ENCODE data around the gene NYAP2. TPM values are rescaled to one million over a fixed set of nuclear protein-coding genes. Genes with fewer than 3 reads are reported as not detected.

NYAP2 gene
- polyA plus RNA-seq, 3 donors, result not detected

GRCh38 chr2:225636558-225636957 is 237.0 kb downstream of the NYAP2 start:
- intact Hi-C loops (cut with micrococcal nuclease), result no loop called here
- TF ChIP-seq, protein P1, sequence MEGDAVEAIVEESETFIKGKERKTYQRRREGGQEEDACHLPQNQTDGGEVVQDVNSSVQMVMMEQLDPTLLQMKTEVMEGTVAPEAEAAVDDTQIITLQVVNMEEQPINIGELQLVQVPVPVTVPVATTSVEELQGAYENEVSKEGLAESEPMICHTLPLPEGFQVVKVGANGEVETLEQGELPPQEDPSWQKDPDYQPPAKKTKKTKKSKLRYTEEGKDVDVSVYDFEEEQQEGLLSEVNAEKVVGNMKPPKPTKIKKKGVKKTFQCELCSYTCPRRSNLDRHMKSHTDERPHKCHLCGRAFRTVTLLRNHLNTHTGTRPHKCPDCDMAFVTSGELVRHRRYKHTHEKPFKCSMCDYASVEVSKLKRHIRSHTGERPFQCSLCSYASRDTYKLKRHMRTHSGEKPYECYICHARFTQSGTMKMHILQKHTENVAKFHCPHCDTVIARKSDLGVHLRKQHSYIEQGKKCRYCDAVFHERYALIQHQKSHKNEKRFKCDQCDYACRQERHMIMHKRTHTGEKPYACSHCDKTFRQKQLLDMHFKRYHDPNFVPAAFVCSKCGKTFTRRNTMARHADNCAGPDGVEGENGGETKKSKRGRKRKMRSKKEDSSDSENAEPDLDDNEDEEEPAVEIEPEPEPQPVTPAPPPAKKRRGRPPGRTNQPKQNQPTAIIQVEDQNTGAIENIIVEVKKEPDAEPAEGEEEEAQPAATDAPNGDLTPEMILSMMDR (IDR thresholded peaks at IDR 0.05), result no peak
- H3K36me3 ChIP-seq (replicated peaks in 1 of 2; ENCODE audit: control insufficient read depth in 1 of 2, insufficient read depth in 2 of 2, low read length in 2 of 2), result no peaks in the 10 kb centered on the region
- peaks cover 0 to 3% (median 0%) of the 10 kb centered on the region in 7 donors for H3K9me3 Mint-ChIP-seq
- WGBS (ENCODE audit: insufficient coverage), result no CpG with 5 or more reads among the region's 1 CpG
- H3K4me3 ChIP-seq (replicated peaks in 1 of 3; ENCODE audit: low read depth in 2 of 3, low read length in 3 of 3), result no peak overlapping the region
- no peak for DNase-seq
- H3K79me2 ChIP-seq (ENCODE audit: insufficient read depth, low read length), result no peaks in the 10 kb centered on the region
- H3K9me3 ChIP-seq (replicated peaks in 1 of 2; ENCODE audit: control insufficient read depth in 1 of 2, insufficient read depth in 1 of 2, low read length in 2 of 2), result no peaks in the 10 kb centered on the region
- no peaks in the 10 kb centered on the region for H3K4me1 ChIP-seq (ENCODE audit: control insufficient read depth in 1 of 2, insufficient read depth in 2 of 2, low read length in 2 of 2)
- no peak overlapping the region for H3K4me3 Mint-ChIP-seq
- no peak overlapping the region for H2AFZ ChIP-seq (ENCODE audit: insufficient read depth, low read depth, low read length, poor library complexity, severe bottlenecking)
- H3K4me2 ChIP-seq (replicated peaks; ENCODE audit: extremely low read depth, low read length, poor library complexity, severe bottlenecking), result no peak overlapping the region
- no peaks in the 10 kb centered on the region for H3K4me1 Mint-ChIP-seq
- H3K27ac Mint-ChIP-seq, result no peak overlapping the region
- no peaks in the 10 kb centered on the region for H4K20me1 ChIP-seq (ENCODE audit: insufficient read depth, low read length)
- H3K27ac ChIP-seq (ENCODE audit: low read depth in 1 of 2, low read length in 2 of 2), result no peak overlapping the region
- H3K9ac ChIP-seq (ENCODE audit: insufficient read depth, low read length, poor library complexity, severe bottlenecking), result no peak overlapping the region
- no peaks in the 10 kb centered on the region for H3K36me3 Mint-ChIP-seq
- H3K27me3 ChIP-seq (ENCODE audit: control insufficient read depth in 2 of 2, insufficient read depth in 2 of 2, low read length in 2 of 2), result no peaks in the 10 kb centered on the region
- no peaks in the 10 kb centered on the region for H3K27me3 Mint-ChIP-seq (ENCODE audit: low read depth in 3 of 3)

- WGBS (ENCODE audit: insufficient coverage), result 0% methylated on average over 3 of the region's 7 CpGs
- Histone ChIP-seq H3K4me2 (replicated peaks; ENCODE audit: extremely low read depth, low read length, poor library complexity, severe bottlenecking) (no peak overlapping the region), H3K4me3 (replicated peaks in 1 of 3; ENCODE audit: low read depth in 2 of 3, low read length in 3 of 3) (no peak overlapping the region), H3K4me1 (ENCODE audit: control insufficient read depth in 1 of 2, insufficient read depth in 2 of 2, low read length in 2 of 2) (no peaks in the 10 kb centered on the region), H3K27me3 (ENCODE audit: control insufficient read depth in 2 of 2, insufficient read depth in 2 of 2, low read length in 2 of 2) (no peaks in the 10 kb centered on the region), H3K27ac (ENCODE audit: low read depth in 1 of 2, low read length in 2 of 2) (no peak overlapping the region), H2AFZ (ENCODE audit: insufficient read depth, low read depth, low read length, poor library complexity, severe bottlenecking) (no peak overlapping the region), H3K79me2 (ENCODE audit: insufficient read depth, low read length) (no peaks in the 10 kb centered on the region), H3K9ac (ENCODE audit: insufficient read depth, low read length, poor library complexity, severe bottlenecking) (no peak overlapping the region), H3K36me3 (replicated peaks in 1 of 2; ENCODE audit: control insufficient read depth in 1 of 2, insufficient read depth in 2 of 2, low read length in 2 of 2) (no peaks in the 10 kb centered on the region), H4K20me1 (ENCODE audit: insufficient read depth, low read length) (no peaks in the 10 kb centered on the region), H3K9me3 (replicated peaks in 1 of 2; ENCODE audit: control insufficient read depth in 1 of 2, insufficient read depth in 1 of 2, low read length in 2 of 2) (no peaks in the 10 kb centered on the region)
- peak overlapping the region in 1 of 7 donors; percentile 57 for H3K27ac Mint-ChIP-seq
- H3K9me3 Mint-ChIP-seq, result peaks cover 0 to 3% (median 0%) of the 10 kb centered on the region in 7 donors
- DNase-seq, result no peak
- H3K36me3 Mint-ChIP-seq, result no peaks in the 10 kb centered on the region
- H3K27me3 Mint-ChIP-seq (ENCODE audit: low read depth in 3 of 3), result no peaks in the 10 kb centered on the region
- intact Hi-C loops (cut with micrococcal nuclease), result no loop called here
- no peak overlapping the region for H3K4me3 Mint-ChIP-seq
- TF ChIP-seq, protein P1 (IDR thresholded peaks at IDR 0.05), result no peak
- H3K4me1 Mint-ChIP-seq, result no peaks in the 10 kb centered on the region
These were observed 237.7 kb downstream of the NYAP2 start for GRCh38 chr2:225637259-225637658.
